NB4 (cell line): Measurements from ENCODE around the gene DOLK.

Source experiments
- DNase-seq: peaks from one replicate; pipeline ENCODE4 v3.0.0; 2010; ENCODE audit warnings: low read depth
- H3K4me3 ChIP-seq: one replicate; pipeline ENCODE4 v1.5.1; 2011; ENCODE audit warnings: mild to moderate bottlenecking, low read depth, low read length, moderate library complexity
- CTCF ChIP-seq: IDR thresholded peaks from one replicate; pipeline ENCODE4 v1.5.1; 2012; ENCODE audit warnings: low read depth, low read length
- MAX ChIP-seq: IDR thresholded peaks from 2 replicates; pipeline ENCODE4 v1.6.1; 2011; ENCODE audit warnings: low read depth, low read length
- MYC ChIP-seq: IDR thresholded peaks from 2 replicates; pipeline ENCODE4 v1.6.1; 2011; ENCODE audit warnings: low read depth, low read length
- POLR2A ChIP-seq: IDR thresholded peaks from 2 replicates; pipeline ENCODE4 v1.6.1; 2011; ENCODE audit warnings: mild to moderate bottlenecking; ENCODE audit not compliant: insufficient read length; ENCODE audit errors: extremely low read depth

DOLK gene

GRCh38 chr9:128940271-128940921 lies 7.0 kb downstream of the DOLK start:
- no peak for DNase-seq
- no peak overlapping the region for H3K4me3 ChIP-seq
- no peak for TF ChIP-seq POLR2A
- TF ChIP-seq CTCF, result no peak

- no peak overlapping the region for H3K4me3 ChIP-seq
- TF ChIP-seq MYC, result no peak
- TF ChIP-seq CTCF, result no peak
- TF ChIP-seq POLR2A, result no peak
- no peak for TF ChIP-seq MAX
- DNase-seq, result no peak
These were observed 9.9 kb downstream of the DOLK start for GRCh38 chr9:128937310-128938165.

- H3K4me3 ChIP-seq, result no peak overlapping the region
- no peak for DNase-seq
- TF ChIP-seq CTCF (no peak), MAX (no peak), MYC (no peak), POLR2A (no peak)
These were observed 11.1 kb downstream of the DOLK start for GRCh38 chr9:128936171-128936865.

GRCh38 chr9:128933731-128934130 lies 13.7 kb downstream of the DOLK start:
- TF ChIP-seq POLR2A, result no peak
- TF ChIP-seq MYC, result no peak
- no peak for TF ChIP-seq MAX
- TF ChIP-seq CTCF, result no peak
- no peak for DNase-seq
- no peak overlapping the region for H3K4me3 ChIP-seq

GRCh38 chr9:128929560-128929959 lies 17.8 kb downstream of the DOLK start:
- DNase-seq, result no peak
- no peak overlapping the region for H3K4me3 ChIP-seq
- TF ChIP-seq MYC, result no peak
- TF ChIP-seq POLR2A, result no peak
- no peak for TF ChIP-seq MAX
- TF ChIP-seq CTCF, result no peak
